ENCODE measurements around the gene OST4. TPM values are rescaled to one million over a fixed set of nuclear protein-coding genes. Genes with fewer than 3 reads are reported as not detected.
A peak's percentile ranks its signal among the peaks of the same experiment; 100 is the strongest.

The OST4 gene
- total RNA-seq, 1 donor from 2014 or later, result 248 TPM

- peaks cover 37% of the 10 kb centered on the region for H3K4me1 ChIP-seq
- no peaks in the 10 kb centered on the region for H3K27me3 ChIP-seq
- no peak overlapping the region for H3K4me3 ChIP-seq
- no peaks in the 10 kb centered on the region for H3K9me3 ChIP-seq
- DNase-seq, result no peak
- no peak overlapping the region for H3K27ac ChIP-seq
- intact Hi-C loops (cut with DNase I), result loop anchor here (10.0 kb wide), 1 partner anchor 118 kb away; no protein-coding TSS in a partner anchor
- ATAC-seq, result no peak
- H3K36me3 ChIP-seq, result no peaks in the 10 kb centered on the region
- no peak for TF ChIP-seq CTCF (IDR thresholded peaks at IDR 0.05)
Observed at GRCh38 chr2:27082773-27083409, 11.4 kb upstream of the OST4 start.

GRCh38 chr2:27081984-27082772 is 10.7 kb upstream of the OST4 start:
- H3K36me3 ChIP-seq, result no peaks in the 10 kb centered on the region
- peaks cover 38% of the 10 kb centered on the region for H3K4me1 ChIP-seq
- H3K4me3 ChIP-seq, result peak overlapping the region; percentile 59

GRCh38 chr2:27080603-27080936 is 9.1 kb upstream of the OST4 start:
- Histone ChIP-seq H3K36me3 (no peaks in the 10 kb centered on the region), H3K27me3 (no peaks in the 10 kb centered on the region), H3K9me3 (no peaks in the 10 kb centered on the region), H3K27ac (peak overlapping the region; percentile 85), H3K4me3 (peak overlapping the region; percentile 59), H3K4me1 (peaks cover 45% of the 10 kb centered on the region)
- no peak for ATAC-seq
- no peak for DNase-seq
- intact Hi-C loops (cut with DNase I), result loop anchor here (10.0 kb wide), 1 partner anchor 116 kb away; no protein-coding TSS in a partner anchor
- no peak for TF ChIP-seq CTCF (IDR thresholded peaks at IDR 0.05)

More at GRCh38 chr2:27081984-27082772, 10.7 kb upstream of the OST4 start:
- peak overlapping the region; percentile 85 for H3K27ac ChIP-seq
- DNase-seq (no peak), ATAC-seq (no peak)
- no peaks in the 10 kb centered on the region for H3K9me3 ChIP-seq
- no peak for TF ChIP-seq CTCF (IDR thresholded peaks at IDR 0.05)
- no peaks in the 10 kb centered on the region for H3K27me3 ChIP-seq
- intact Hi-C loops (cut with DNase I), result loop anchor here (10.0 kb wide), 1 partner anchor 117 kb away; no protein-coding TSS in a partner anchor

- Histone ChIP-seq H3K27ac (peak overlapping the region; percentile 84), H3K9me3 (no peaks in the 10 kb centered on the region), H3K4me1 (peaks cover 44% of the 10 kb centered on the region), H3K36me3 (no peaks in the 10 kb centered on the region), H3K4me3 (peak overlapping the region; percentile 59), H3K27me3 (no peaks in the 10 kb centered on the region)
- DNase-seq, result no peak
- no peak for ATAC-seq
- TF ChIP-seq CTCF (IDR thresholded peaks at IDR 0.05), result no peak
- intact Hi-C loops (cut with DNase I), result loop anchor here (10.0 kb wide), 1 partner anchor 115 kb away; no protein-coding TSS in a partner anchor
Observed at GRCh38 chr2:27080140-27080469, 8.7 kb upstream of the OST4 start.

- Histone ChIP-seq H3K9me3 (no peaks in the 10 kb centered on the region), H3K4me3 (peak overlapping the region; percentile 59), H3K27me3 (no peaks in the 10 kb centered on the region), H3K4me1 (peaks cover 49% of the 10 kb centered on the region), H3K36me3 (no peaks in the 10 kb centered on the region), H3K27ac (peak overlapping the region; percentile 84)
- ATAC-seq (no peak), DNase-seq (no peak)
- intact Hi-C loops (cut with DNase I), result loop anchor here (10.0 kb wide), 1 partner anchor 115 kb away; no protein-coding TSS in a partner anchor
- no peak for TF ChIP-seq CTCF (IDR thresholded peaks at IDR 0.05)
Observed at GRCh38 chr2:27079233-27080139, 8.0 kb upstream of the OST4 start.

Measured in upper lobe of right lung (tissue), 1 donor.